Hepatic stellate cell (primary cell): Measurements from ENCODE around the gene C20orf202.
"Not testable (repeated sequence)": the region's sequence is repeated elsewhere in the genome, so short reads cannot be mapped to it uniquely, and the experiment has no call there.

Experiments
- DNase-seq: peaks from one replicate; pipeline ENCODE4 v3.0.0; 2011; ENCODE audit warnings: low spot score

The C20orf202 gene

DNA sequence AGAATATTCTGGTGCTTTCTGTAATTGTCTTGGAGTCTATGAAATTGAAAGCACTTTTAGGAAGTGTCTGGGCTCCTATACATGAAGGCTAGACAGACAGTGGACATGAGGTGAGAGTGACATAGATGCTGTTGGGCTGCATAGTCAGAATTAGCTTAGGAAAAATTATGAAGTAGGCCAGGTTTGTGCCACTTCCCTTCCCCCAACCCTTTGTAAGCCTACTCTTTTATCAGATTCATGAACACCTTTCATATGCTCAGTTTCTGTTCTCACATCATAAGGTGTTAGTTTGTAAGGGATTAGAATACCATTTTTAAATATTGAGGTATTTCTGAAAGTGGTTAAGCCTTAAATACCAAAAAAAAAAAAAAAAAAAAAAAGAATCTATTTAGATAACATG, 44.4 kb downstream of the C20orf202 start:
- no peak for DNase-seq

- DNase-seq: not testable (repeated sequence)
Measured at GRCh38 chr20:1250282-1250681, 47.0 kb downstream of the C20orf202 start.

DNA sequence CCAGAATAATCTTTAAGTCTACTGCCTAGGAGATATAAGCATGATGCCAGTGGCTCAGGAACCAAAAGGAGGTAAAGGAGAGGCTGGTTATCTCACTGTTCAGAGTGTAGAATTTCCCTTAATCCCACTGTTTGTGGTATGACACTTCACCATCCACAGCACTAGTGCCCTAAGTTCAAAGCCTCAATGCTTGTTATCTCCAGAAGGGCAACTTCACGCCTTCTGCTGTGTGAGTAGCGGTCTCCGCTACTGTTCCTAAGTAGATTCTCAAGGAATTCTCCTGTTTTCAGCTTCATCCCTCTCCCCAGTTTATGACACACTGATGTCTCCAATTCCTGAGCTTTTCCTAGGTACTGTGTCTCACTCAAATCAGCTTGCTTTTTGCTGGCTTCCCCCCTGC, 49.2 kb downstream of the C20orf202 start:
- no peak for DNase-seq

DNA sequence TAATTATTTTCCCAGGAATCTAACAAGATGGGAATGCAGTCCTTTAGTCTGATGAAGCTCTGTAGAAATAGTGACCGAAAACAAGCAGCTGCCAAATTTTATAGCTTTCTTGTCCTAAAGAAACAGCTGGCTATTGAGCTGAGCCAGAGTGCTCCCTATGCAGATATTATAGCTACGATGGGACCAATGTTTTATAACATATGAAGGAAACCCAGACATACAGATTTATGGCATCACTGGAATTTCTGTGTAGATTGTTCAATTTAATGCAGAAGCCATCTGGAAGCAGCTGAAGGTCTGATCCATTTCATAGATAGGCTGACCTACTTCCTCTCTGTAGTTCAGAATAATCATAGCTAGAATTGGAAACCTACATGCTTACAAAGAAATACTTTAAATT, 51.0 kb downstream of the C20orf202 start:
- no peak for DNase-seq

DNA sequence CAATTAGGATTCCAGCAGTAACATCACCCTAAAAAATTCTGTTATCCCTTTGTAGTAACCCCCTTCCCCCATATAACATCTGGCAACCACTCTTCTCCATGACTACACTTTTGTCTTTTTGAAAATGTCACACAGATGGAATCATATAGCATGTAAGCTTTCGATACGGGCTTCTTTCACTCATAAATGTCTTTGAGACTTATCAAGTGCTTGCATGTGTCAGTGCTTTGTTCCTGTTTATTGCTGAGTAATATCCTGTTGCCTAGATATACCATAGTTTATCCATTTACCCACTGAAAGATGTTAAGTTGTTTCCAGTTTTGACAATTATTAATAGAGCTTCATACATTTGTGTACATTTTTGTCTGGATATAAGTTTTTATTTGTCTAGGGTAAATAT, 52.4 kb downstream of the C20orf202 start:
- no peak for DNase-seq
